HG03342 (cell line): ENCODE measurements around the gene PKHD1.

Experiments
- ATAC-seq: cut with Tn5 transposase; IDR thresholded peaks from one replicate; pipeline ENCODE4 v1.9.1; 2021; ENCODE audit warnings: mild to moderate bottlenecking, moderate library complexity; ENCODE audit not compliant: unreplicated experiment

PKHD1 gene

GRCh38 chr6:51584163-51584562 is 503.2 kb downstream of the PKHD1 start:
- no peak for ATAC-seq

- no peak for ATAC-seq
Observed at GRCh38 chr6:51578994-51579393, 508.4 kb downstream of the PKHD1 start.

- ATAC-seq, result no peak
Observed at GRCh38 chr6:51578362-51578761, 509.1 kb downstream of the PKHD1 start.

GRCh38 chr6:51574040-51574439 is 513.4 kb downstream of the PKHD1 start:
- no peak for ATAC-seq

- ATAC-seq, result no peak
Observed at GRCh38 chr6:51571168-51571567, 516.2 kb downstream of the PKHD1 start.

GRCh38 chr6:51570168-51570921 is 517.1 kb downstream of the PKHD1 start:
- ATAC-seq, result no peak

GRCh38 chr6:51569594-51569993 is 517.8 kb downstream of the PKHD1 start:
- ATAC-seq, result no peak

- ATAC-seq, result no peak
Observed at GRCh38 chr6:51568771-51569170, 518.6 kb downstream of the PKHD1 start.

- ATAC-seq, result no peak
Observed at GRCh38 chr6:51565472-51565871, 521.9 kb downstream of the PKHD1 start.
